T-helper 2 cell treated with Interferon-gamma antibody and Interleukin-4, amounts not matched to agents 100 ng/mL and 5 ng/mL, for 36 hours (primary cell): ENCODE measurements around the gene ATAD2B. TPM values are rescaled to one million over a fixed set of nuclear protein-coding genes. Genes with fewer than 3 reads are reported as not detected.
"Not testable (repeated sequence)": the region's sequence is repeated elsewhere in the genome, so short reads cannot be mapped to it uniquely, and the experiment has no call there.

Source experiments
- intact Hi-C: fragments of 100-400 bp; cut with micrococcal nuclease; formaldehyde crosslinking; loops from one replicate; pipeline ENCODE4 v1.15.1; 2023
- total RNA-seq: library from RNA; stranded (reverse); gene quantifications from 2 replicates; pipeline ENCODE4 v1.2.3, GENCODE V29; 2022

The ATAD2B gene
- total RNA-seq, 1 donor from 2014 or later, result 25.5 TPM

GRCh38 chr2:23803264-23803964 is 123.5 kb downstream of the ATAD2B start:
- intact Hi-C loops, result no loop called here

DNA sequence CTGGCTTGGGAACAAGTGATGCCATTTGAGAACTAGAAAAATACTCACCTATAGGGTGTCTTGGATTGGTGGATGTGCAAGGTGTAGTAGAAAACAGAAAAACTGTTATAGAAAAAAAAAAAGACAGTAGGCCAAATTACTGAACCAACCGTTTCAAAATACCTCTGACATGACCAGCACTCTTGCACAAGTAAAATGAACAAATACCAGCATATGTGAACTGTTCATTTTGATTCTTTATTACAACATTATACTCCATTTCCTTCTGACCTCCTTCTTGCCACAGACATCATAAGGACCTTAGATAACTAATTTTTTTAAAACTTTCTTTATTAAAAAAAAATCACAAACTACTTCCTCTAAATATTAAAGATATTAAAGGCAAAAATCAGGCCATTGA is 125.5 kb downstream of the ATAD2B start:
- intact Hi-C loops, result no loop called here

- intact Hi-C loops, result no loop called here
Measured at GRCh38 chr2:23794234-23794633, 132.7 kb downstream of the ATAD2B start.

DNA sequence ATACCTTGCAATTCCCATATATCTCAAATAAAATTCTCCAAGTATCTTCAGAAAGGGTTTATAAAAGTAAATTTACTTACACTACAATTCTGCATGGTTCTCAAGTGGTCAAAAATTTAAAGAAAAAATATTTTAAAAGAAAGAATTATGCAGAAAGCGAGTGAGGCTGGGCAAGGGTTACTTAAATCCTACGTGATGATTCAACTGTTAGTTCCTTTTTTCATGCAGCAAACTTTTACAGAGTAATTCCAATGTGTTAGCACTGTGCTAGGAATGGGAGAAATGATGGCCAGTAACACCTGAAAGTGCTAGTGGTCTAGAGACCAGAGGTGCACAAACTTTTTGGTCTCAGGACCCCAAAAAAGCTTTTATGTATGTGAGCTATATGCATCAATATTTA is 133.4 kb downstream of the ATAD2B start:
- intact Hi-C loops, result no loop called here

DNA sequence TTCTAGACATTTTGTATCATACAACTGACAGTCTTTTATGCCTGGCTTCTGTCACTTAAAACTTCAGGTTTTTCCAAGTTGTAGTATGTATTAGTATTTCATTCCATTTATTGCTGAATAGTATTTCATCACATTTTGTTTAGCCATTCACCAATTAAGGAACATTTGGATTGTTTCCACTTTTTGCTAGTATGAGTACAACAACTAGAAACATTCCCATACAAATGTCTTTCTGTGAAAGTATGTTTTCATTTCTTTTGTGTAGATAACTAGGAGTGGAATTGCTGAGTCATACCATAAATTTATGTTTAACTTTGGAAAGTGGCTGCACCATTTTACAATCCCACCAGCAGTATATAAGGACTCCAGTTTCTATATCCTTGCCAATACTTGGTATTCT is 135.9 kb downstream of the ATAD2B start:
- intact Hi-C loops, result no loop called here

DNA sequence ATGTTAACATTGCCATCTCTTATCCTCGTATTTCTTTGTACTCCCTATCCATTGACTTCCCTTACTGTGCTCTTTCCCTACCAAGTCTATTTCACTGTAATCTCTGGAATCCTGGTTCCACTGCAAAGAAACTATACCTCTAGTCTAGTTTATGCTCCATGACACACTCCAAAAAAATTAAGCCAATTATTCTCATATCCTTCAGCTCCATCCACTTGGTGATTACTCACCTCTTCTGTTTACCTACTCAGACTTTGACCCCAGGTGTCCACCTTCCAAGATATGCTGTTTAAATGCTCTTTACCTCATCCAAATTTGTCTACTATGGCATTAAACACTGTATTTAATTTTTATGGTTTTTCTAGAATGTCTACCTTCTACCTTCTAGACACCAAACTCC is 137.9 kb downstream of the ATAD2B start:
- intact Hi-C loops, result no loop called here

- intact Hi-C loops, result no loop called here
Measured at GRCh38 chr2:23788100-23788499, 138.8 kb downstream of the ATAD2B start.

DNA sequence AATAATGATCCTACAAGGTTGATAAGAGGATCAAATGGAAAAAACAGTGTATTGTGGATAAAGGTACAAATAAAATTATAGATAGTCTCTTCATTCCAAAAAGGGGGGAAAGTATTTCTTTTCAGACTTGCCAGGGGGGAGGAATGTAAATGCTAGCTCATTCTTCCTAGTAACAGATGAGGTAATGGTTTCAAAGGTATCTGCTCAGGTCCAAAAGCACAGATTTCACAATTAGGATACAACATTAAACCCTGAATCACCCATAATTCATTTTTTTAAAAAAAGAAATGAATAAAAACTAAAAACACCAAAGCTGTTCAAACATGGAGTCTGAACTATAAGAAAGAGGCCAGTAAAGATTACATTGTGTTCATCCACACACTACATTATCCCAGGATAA is 142.0 kb downstream of the ATAD2B start:
- intact Hi-C loops, result no loop called here

DNA sequence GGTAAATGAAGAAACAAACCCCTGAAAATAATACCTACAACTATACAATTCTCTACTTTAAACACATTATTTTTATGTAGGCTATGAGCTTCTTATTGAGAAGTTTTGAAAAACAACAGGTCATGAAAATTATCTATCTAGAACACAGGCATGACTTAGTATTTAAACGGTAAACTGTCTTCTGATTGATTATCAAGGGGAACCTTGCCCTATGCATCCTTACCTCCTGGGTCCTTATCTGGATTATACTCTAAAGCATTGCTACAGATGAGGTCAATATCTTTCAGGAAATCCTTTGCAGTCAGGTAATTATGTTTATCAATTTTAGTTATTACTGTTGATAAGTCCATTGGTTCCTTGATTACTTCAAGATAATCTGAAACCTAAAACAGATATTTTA is 144.3 kb downstream of the ATAD2B start:
- intact Hi-C loops, result no loop called here

GRCh38 chr2:23782126-23782525 is 144.8 kb downstream of the ATAD2B start:
- intact Hi-C loops, result no loop called here

DNA sequence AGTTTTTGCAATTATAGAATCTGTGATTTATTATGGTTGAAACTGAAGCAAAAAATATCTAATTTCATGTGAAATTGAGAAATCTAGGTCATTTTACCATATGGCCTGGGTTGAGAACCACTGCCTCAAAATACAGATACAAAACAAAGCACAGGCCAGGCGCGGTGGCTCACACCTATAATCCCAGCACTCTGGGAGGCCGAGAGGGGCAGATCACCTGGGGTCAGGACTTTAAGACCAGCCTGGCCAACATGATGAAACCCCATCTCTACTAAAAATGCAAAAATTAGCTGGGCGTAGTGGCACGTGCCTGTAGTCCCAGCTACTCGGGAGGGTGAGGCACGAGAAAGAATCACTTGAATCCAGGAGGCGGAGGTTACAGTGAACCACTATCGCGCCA is 146.5 kb downstream of the ATAD2B start:
- intact Hi-C loops, result not testable (repeated sequence)

GRCh38 chr2:23777826-23778225 is 149.1 kb downstream of the ATAD2B start:
- intact Hi-C loops, result no loop called here

DNA sequence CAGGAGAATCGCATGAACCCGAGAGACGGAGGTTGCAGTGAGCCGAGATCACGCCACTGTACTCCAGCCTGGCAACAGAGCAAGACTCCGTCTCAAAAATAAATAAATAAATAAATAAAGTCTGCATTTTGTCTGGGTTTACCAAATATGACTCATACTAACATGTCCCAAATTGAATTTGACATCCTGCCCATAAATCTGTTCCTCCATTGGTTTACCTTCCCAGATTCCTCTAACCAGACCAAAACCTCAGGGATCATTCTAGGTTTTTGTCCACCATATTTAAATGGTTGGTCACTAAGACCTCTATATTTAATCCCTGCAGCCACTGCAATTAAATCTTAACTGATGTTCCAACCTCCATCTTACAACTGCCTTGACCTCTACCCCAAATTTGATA is 150.9 kb downstream of the ATAD2B start:
- intact Hi-C loops, result no loop called here

DNA sequence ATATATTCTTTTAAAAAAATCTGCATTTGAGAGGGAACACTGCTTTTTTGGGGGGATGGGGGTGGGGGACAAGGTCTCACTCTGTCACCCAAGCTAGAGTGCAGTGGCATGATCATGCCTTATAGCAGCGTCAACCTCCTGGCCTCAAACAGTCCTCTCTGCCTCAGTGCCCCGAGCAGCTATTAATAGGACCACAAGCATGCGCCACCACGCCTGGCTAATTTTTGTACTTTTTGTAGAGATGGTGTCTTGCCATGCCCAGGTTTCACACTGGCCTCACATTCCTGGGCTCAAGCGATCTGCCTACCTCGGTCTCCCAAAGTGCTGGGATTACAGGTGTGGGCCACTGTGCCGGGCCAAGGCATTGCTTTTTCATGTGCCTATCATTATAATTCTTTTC is 154.2 kb downstream of the ATAD2B start:
- intact Hi-C loops, result no loop called here

DNA sequence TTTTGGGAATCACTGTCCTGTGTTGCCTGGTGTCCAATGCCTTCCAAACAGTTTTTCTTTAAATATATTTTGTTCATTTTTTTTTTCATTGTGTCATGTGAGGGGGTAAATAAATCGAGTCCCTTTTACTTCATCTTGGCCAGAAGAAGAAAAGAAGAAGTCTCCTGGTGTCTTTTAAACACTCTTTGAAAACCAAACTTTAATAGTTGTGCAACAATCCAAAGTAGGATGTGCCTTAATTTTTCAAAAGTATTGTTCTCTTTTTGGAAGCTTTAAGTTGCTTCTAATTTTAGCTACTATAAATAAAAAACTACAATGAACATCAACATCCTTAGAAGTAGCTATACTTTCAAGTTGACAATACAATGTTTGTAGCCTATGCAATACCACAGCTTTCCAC is 154.9 kb downstream of the ATAD2B start:
- intact Hi-C loops, result no loop called here

DNA sequence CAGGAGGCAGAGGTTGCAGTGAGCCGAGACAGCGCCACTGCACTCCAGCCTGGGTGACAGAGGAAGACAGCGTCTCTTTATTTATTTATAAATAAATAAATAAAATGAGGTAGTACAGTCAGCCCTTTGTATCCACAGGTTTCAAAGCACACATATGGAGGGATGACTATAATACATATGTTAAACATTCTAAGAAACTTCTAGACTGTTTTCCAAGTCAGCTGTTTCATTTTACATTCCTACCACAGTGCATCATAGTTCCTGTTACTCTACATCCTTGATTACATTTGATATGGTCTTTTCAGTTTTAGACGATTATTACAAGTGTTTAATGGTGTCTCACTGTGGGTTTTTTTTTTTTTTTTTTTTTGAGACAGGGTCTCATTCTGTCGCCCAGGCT is 157.6 kb downstream of the ATAD2B start:
- intact Hi-C loops, result no loop called here

- intact Hi-C loops, result no loop called here
Measured at GRCh38 chr2:23767876-23768621, 158.9 kb downstream of the ATAD2B start.

- intact Hi-C loops, result no loop called here
Measured at GRCh38 chr2:23762141-23762540, 164.8 kb downstream of the ATAD2B start.

DNA sequence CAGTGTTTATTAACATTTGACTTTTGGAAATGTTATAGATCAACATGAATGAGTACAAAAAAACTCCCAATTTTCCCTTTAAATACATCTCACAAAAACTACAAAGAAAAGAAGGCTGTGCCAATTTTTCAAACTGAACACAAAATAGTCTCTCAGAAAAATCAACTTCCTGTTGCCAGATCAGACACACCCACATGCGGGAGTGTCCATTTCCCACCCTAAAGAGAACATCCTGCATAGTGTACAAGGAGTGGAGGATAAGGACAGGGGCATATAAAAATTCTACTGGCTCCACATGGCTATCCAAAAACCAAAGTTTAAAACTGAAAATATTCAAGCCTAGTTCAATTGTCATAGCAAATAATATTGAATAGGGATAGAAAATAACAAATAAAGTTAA is 165.3 kb downstream of the ATAD2B start:
- intact Hi-C loops, result no loop called here

GRCh38 chr2:23760736-23761135 is 166.2 kb downstream of the ATAD2B start:
- intact Hi-C loops, result no loop called here

- intact Hi-C loops, result no loop called here
Measured at GRCh38 chr2:23757686-23758433, 169.1 kb downstream of the ATAD2B start.

- intact Hi-C loops, result no loop called here
Measured at GRCh38 chr2:23756593-23757292, 170.2 kb downstream of the ATAD2B start.
